ENCODE results near the gene SH3RF2. TPM values are rescaled to one million over a fixed set of nuclear protein-coding genes. Genes with fewer than 3 reads are reported as not detected.

Gene SH3RF2
- total and polyA plus RNA-seq, 2 donors (not counting 1 experiment from before 2014, with no cell fraction given) = 0.53 to 1.2 TPM

- Histone ChIP-seq H3K27ac (ENCODE audit: insufficient read depth, low read length) (no peak overlapping the region), H2AFZ (ENCODE audit: low read length) (no peak overlapping the region), H3K9me3 (ENCODE audit: control insufficient read depth, insufficient read depth, low read depth, low read length) (no peaks in the 10 kb centered on the region), H3K4me1 (ENCODE audit: control insufficient read depth, extremely low read depth, insufficient read depth, low read length) (peaks cover 3% of the 10 kb centered on the region), H3K4me2 (ENCODE audit: extremely low read depth, insufficient read depth, low read length) (no peak overlapping the region), H3K4me3 (replicated peaks in 1 of 4; ENCODE audit: control extremely low read depth in 1 of 4, insufficient read depth in 1 of 4, low read depth in 3 of 4, low read length in 4 of 4) (no peak overlapping the region), H3K9ac (ENCODE audit: insufficient read depth, low read length) (no peak overlapping the region), H3K27me3 (ENCODE audit: control insufficient read depth, insufficient read depth, low read length) (no peaks in the 10 kb centered on the region), H4K20me1 (ENCODE audit: control insufficient read depth, extremely low read depth, insufficient read depth, low read length) (no peaks in the 10 kb centered on the region), H3K36me3 (ENCODE audit: control insufficient read depth, insufficient read depth, low read length) (no peaks in the 10 kb centered on the region), H3K79me2 (ENCODE audit: control insufficient read depth, insufficient read depth, low read length) (no peaks in the 10 kb centered on the region)
- DNase-seq (ENCODE audit: low read depth in 2 of 2) = peak; percentile 34 to 49
- TF ChIP-seq EZH2 (IDR thresholded peaks at IDR 0.05; ENCODE audit: low read length, missing control alignments) (no peak), CTCF (conservative IDR thresholded peaks at IDR 0.05 in 1 of 2, IDR thresholded peaks at IDR 0.05 in 1 of 2; ENCODE audit: low read depth in 1 of 2, low read length in 2 of 2) (no peak)
These were observed 10.6 kb upstream of the SH3RF2 start for GRCh38 chr5:145925803-145926202.

GRCh38 chr5:145931718-145932117 lies 4.7 kb upstream of the SH3RF2 start:
- Histone ChIP-seq H3K4me3 (replicated peaks in 1 of 4; ENCODE audit: control extremely low read depth in 1 of 4, insufficient read depth in 1 of 4, low read depth in 3 of 4, low read length in 4 of 4) (no peak overlapping the region), H3K79me2 (ENCODE audit: control insufficient read depth, insufficient read depth, low read length) (no peaks in the 10 kb centered on the region), H2AFZ (ENCODE audit: low read length) (no peak overlapping the region), H3K27me3 (ENCODE audit: control insufficient read depth, insufficient read depth, low read length) (no peaks in the 10 kb centered on the region), H4K20me1 (ENCODE audit: control insufficient read depth, extremely low read depth, insufficient read depth, low read length) (no peaks in the 10 kb centered on the region), H3K36me3 (ENCODE audit: control insufficient read depth, insufficient read depth, low read length) (no peaks in the 10 kb centered on the region), H3K27ac (ENCODE audit: insufficient read depth, low read length) (no peak overlapping the region), H3K9me3 (ENCODE audit: control insufficient read depth, insufficient read depth, low read depth, low read length) (no peaks in the 10 kb centered on the region), H3K9ac (ENCODE audit: insufficient read depth, low read length) (no peak overlapping the region), H3K4me2 (ENCODE audit: extremely low read depth, insufficient read depth, low read length) (no peak overlapping the region), H3K4me1 (ENCODE audit: control insufficient read depth, extremely low read depth, insufficient read depth, low read length) (peaks cover under 1% of the 10 kb centered on the region)
- TF ChIP-seq CTCF (conservative IDR thresholded peaks at IDR 0.05 in 1 of 2, IDR thresholded peaks at IDR 0.05 in 1 of 2; ENCODE audit: low read depth in 1 of 2, low read length in 2 of 2) (no peak), EZH2 (IDR thresholded peaks at IDR 0.05; ENCODE audit: low read length, missing control alignments) (no peak)
- peak in 1 of 2 donors; percentile 67 for DNase-seq (ENCODE audit: low read depth in 2 of 2)

GRCh38 chr5:145934276-145934675 lies 2.1 kb upstream of the SH3RF2 start:
- Histone ChIP-seq H3K4me3 (replicated peaks in 1 of 4; ENCODE audit: control extremely low read depth in 1 of 4, insufficient read depth in 1 of 4, low read depth in 3 of 4, low read length in 4 of 4) (no peak overlapping the region), H3K27ac (ENCODE audit: insufficient read depth, low read length) (no peak overlapping the region)

More at GRCh38 chr5:145934276-145934675, 2.1 kb upstream of the SH3RF2 start:
- Histone ChIP-seq H3K79me2 (ENCODE audit: control insufficient read depth, insufficient read depth, low read length) (no peaks in the 10 kb centered on the region), H3K36me3 (ENCODE audit: control insufficient read depth, insufficient read depth, low read length) (no peaks in the 10 kb centered on the region), H4K20me1 (ENCODE audit: control insufficient read depth, extremely low read depth, insufficient read depth, low read length) (no peaks in the 10 kb centered on the region), H3K9me3 (ENCODE audit: control insufficient read depth, insufficient read depth, low read depth, low read length) (no peaks in the 10 kb centered on the region), H3K4me1 (ENCODE audit: control insufficient read depth, extremely low read depth, insufficient read depth, low read length) (peaks cover 4% of the 10 kb centered on the region), H2AFZ (ENCODE audit: low read length) (no peak overlapping the region), H3K4me2 (ENCODE audit: extremely low read depth, insufficient read depth, low read length) (no peak overlapping the region), H3K27me3 (ENCODE audit: control insufficient read depth, insufficient read depth, low read length) (no peaks in the 10 kb centered on the region), H3K9ac (ENCODE audit: insufficient read depth, low read length) (no peak overlapping the region)
- DNase-seq (ENCODE audit: low read depth in 2 of 2) = no peak
- TF ChIP-seq EZH2 (IDR thresholded peaks at IDR 0.05; ENCODE audit: low read length, missing control alignments) (no peak), CTCF (conservative IDR thresholded peaks at IDR 0.05 in 1 of 2, IDR thresholded peaks at IDR 0.05 in 1 of 2; ENCODE audit: low read depth in 1 of 2, low read length in 2 of 2) (no peak)
